Lower leg skin (tissue), 4 donors: ENCODE measurements around the gene TBK1. TPM values are rescaled to one million over a fixed set of nuclear protein-coding genes. Genes with fewer than 3 reads are reported as not detected.

Source experiments
- DNase-seq, 2 donors: peaks; one replicate each; pipeline ENCODE4 v3.0.0-alpha.2; 2019; ENCODE audit warnings: low spot score in 2 of 2
- H3K4me3 ChIP-seq: fragments of 200-600 bp; sonication (generic); 2 replicates; pipeline ENCODE4 v1.5.1; 2017; ENCODE audit warnings: mild to moderate bottlenecking, low read depth; ENCODE audit not compliant: poor library complexity, severe bottlenecking
- CTCF ChIP-seq, 3 donors: fragments of 450-650 bp; IDR thresholded peaks; one replicate each; pipeline ENCODE4 v1.5.1; 2016; ENCODE audit warnings: antibody characterized with exemption in 3 of 3, mild to moderate bottlenecking in 3 of 3, moderate library complexity in 2 of 3
- POLR2A ChIP-seq, 2 donors: fragments of 450-650 bp; IDR thresholded peaks; one replicate each; pipeline ENCODE4 v1.6.1; 2016 to 2017; ENCODE audit warnings: antibody characterized with exemption in 2 of 2, mild to moderate bottlenecking in 1 of 2, moderate library complexity in 1 of 2
- WGBS, 2 donors: methylation state at CpG; one replicate each; pipeline ENCODE4 v1.1.5; 2018; 5-methylcytosine and 5-hydroxymethylcytosine counted together
- intact Hi-C: fragments of 100-400 bp; cut with DNase I; formaldehyde crosslinking; loops from one replicate; pipeline ENCODE4 v1.15.0; 2023; ENCODE audit warnings: low total_unique reads
- total RNA-seq, 4 donors: library from RNA; depleted of rRNA; stranded (reverse); fragments of >200 nt; gene quantifications; one replicate each; pipeline ENCODE4 v1.1.0, GENCODE V29; 2016

The TBK1 gene
- total RNA-seq, 4 donors from 2014 or later, result 16.3 to 30.1 (median 17.3) TPM

- intact Hi-C loops, result no loop called here
- WGBS, 2 donors, result 80 to 89% methylated on average over 1 of the region's 1 CpG
These were observed 3.6 kb downstream of the TBK1 start for GRCh38 chr12:64455506-64455905.

GRCh38 chr12:64456119-64456518 is 4.2 kb downstream of the TBK1 start:
- intact Hi-C loops, result no loop called here
- no peak for TF ChIP-seq CTCF (IDR thresholded peaks at IDR 0.05)
- TF ChIP-seq POLR2A (IDR thresholded peaks at IDR 0.05), result no peak
- DNase-seq, result no peak
- H3K4me3 ChIP-seq, result no peak overlapping the region

More at GRCh38 chr12:64455506-64455905, 3.6 kb downstream of the TBK1 start:
- TF ChIP-seq POLR2A (IDR thresholded peaks at IDR 0.05), result no peak
- TF ChIP-seq CTCF (IDR thresholded peaks at IDR 0.05), result no peak
- no peak for DNase-seq
- no peak overlapping the region for H3K4me3 ChIP-seq

- 67 to 69% methylated on average over 6 of the region's 6 CpGs for WGBS, 2 donors
- TF ChIP-seq POLR2A (IDR thresholded peaks at IDR 0.05) (no peak), CTCF (IDR thresholded peaks at IDR 0.05) (no peak)
- DNase-seq, result peak in 1 of 2 donors; percentile 29
- intact Hi-C loops, result no loop called here
- H3K4me3 ChIP-seq, result no peak overlapping the region
These were observed 5.1 kb downstream of the TBK1 start for GRCh38 chr12:64457032-64457431.

- no peak overlapping the region for H3K4me3 ChIP-seq
- intact Hi-C loops, result no loop called here
- 89 to 91% methylated on average over 3 of the region's 3 CpGs for WGBS, 2 donors
- no peak for DNase-seq
- no peak for TF ChIP-seq POLR2A (IDR thresholded peaks at IDR 0.05)
- no peak for TF ChIP-seq CTCF (IDR thresholded peaks at IDR 0.05)
These were observed 5.5 kb downstream of the TBK1 start for GRCh38 chr12:64457466-64457865.

GRCh38 chr12:64457923-64458322 is 6.0 kb downstream of the TBK1 start:
- DNase-seq, result no peak
- no peak overlapping the region for H3K4me3 ChIP-seq
- WGBS, 2 donors, result 72 to 86% methylated on average over 4 of the region's 4 CpGs
- TF ChIP-seq CTCF (IDR thresholded peaks at IDR 0.05), result no peak
- no peak for TF ChIP-seq POLR2A (IDR thresholded peaks at IDR 0.05)
- intact Hi-C loops, result no loop called here

GRCh38 chr12:64459394-64459891 is 7.5 kb downstream of the TBK1 start:
- no peak for DNase-seq
- 18 to 33% methylated on average over 3 of the region's 3 CpGs for WGBS, 2 donors
- intact Hi-C loops, result no loop called here
- no peak overlapping the region for H3K4me3 ChIP-seq
- no peak for TF ChIP-seq POLR2A (IDR thresholded peaks at IDR 0.05)
- TF ChIP-seq CTCF (IDR thresholded peaks at IDR 0.05), result no peak
